Vagina (tissue), 2 donors: ENCODE measurements around the gene APOC4. TPM values are rescaled to one million over a fixed set of nuclear protein-coding genes. Genes with fewer than 3 reads are reported as not detected.
A peak's percentile ranks its signal among the peaks of the same experiment; 100 is the strongest.
"Not testable (repeated sequence)": the region's sequence is repeated elsewhere in the genome, so short reads cannot be mapped to it uniquely, and the experiment has no call there.

ENCODE experiments used
- DNase-seq, 2 donors: peaks; one replicate each; pipeline ENCODE4 v3.0.0-alpha.2; 2017; ENCODE audit errors: extremely low spot score in 2 of 2
- H3K27ac ChIP-seq: fragments of 200-600 bp; sonication (generic); one replicate; pipeline ENCODE4 v1.5.1; 2019
- H3K27me3 ChIP-seq: fragments of 200-600 bp; sonication (generic); one replicate; pipeline ENCODE4 v1.5.1; 2019
- H3K36me3 ChIP-seq, 2 donors: fragments of 200-600 bp; sonication (generic); one replicate each; pipeline ENCODE4 v1.5.1; 2017 to 2019
- H3K4me1 ChIP-seq: fragments of 200-600 bp; sonication (generic); one replicate; pipeline ENCODE4 v1.5.1; 2019
- H3K4me3 ChIP-seq, 2 donors: fragments of 200-600 bp; sonication (generic); 1 replicate in 1 of 2; 2 replicates in 1 of 2; pipeline ENCODE4 v1.5.1; 2016 to 2019
- H3K9me3 ChIP-seq: fragments of 200-600 bp; sonication (generic); one replicate; pipeline ENCODE4 v1.5.1; 2019
- CTCF ChIP-seq, 3 experiments: fragments of 450-650 bp in 2 of 3; fragments of 200-600 bp in 1 of 3; sonication (generic) in 1 of 3; IDR thresholded peaks; one replicate each; pipeline ENCODE4 v1.5.1; 2017 to 2019; ENCODE audit warnings: antibody characterized with exemption in 3 of 3, mild to moderate bottlenecking in 2 of 3, moderate library complexity in 2 of 3
- POLR2A ChIP-seq, 2 donors: fragments of 450-650 bp; IDR thresholded peaks; one replicate each; pipeline ENCODE4 v1.6.1; 2017; ENCODE audit warnings: antibody characterized with exemption in 2 of 2, mild to moderate bottlenecking in 2 of 2, moderate library complexity in 2 of 2
- POLR2AphosphoS5 ChIP-seq, 2 donors: sonication (generic); formaldehyde crosslinking; IDR thresholded peaks; one replicate each; pipeline ENCODE4 v1.9.0; 2017; ENCODE audit warnings: antibody characterized with exemption in 2 of 2, mild to moderate bottlenecking in 2 of 2, low read depth in 1 of 2; ENCODE audit not compliant: insufficient read depth in 1 of 2
- intact Hi-C: fragments of 100-400 bp; cut with DNase I; formaldehyde crosslinking; loops from one replicate; pipeline ENCODE4 v1.15.1; 2023
- total RNA-seq: library from RNA; depleted of rRNA; stranded (reverse); fragments of >200 nt; gene quantifications from one replicate; pipeline ENCODE4 v1.2.3, GENCODE V29; 2016

APOC4 gene
- total RNA-seq, 1 donor from 2014 or later, result not detected

- Histone ChIP-seq H3K4me3 (peak within 1 kb of the TSS; percentile 38 to 44), H3K4me1 (peaks cover 28% of the 10 kb centered on the region), H3K27ac (peak within 1 kb of the TSS; percentile 66)
- DNase-seq, H3K9me3 ChIP-seq, intact Hi-C loops, H3K36me3 ChIP-seq, H3K27me3 ChIP-seq: not testable (repeated sequence)
- peak in 1 of 2 donors; percentile 43 for TF ChIP-seq POLR2AphosphoS5 (IDR thresholded peaks at IDR 0.05; ENCODE audit: insufficient read depth in 1 of 2, low read depth in 1 of 2)
Observed at GRCh38 chr19:44914433-44915206, 27.4 kb upstream of the APOC4 start, which contains the start of gene APOC1. APOC1 (plus strand) TSS chr19:44914608; CDS start chr19:44914892, 284 bp downstream.

- no peak for TF ChIP-seq CTCF (IDR thresholded peaks at IDR 0.05)
- no peak for TF ChIP-seq POLR2A (IDR thresholded peaks at IDR 0.05)
- no peak for TF ChIP-seq POLR2AphosphoS5 (IDR thresholded peaks at IDR 0.05; ENCODE audit: insufficient read depth in 1 of 2, low read depth in 1 of 2)
- intact Hi-C loops, result no loop called here
- Histone ChIP-seq H3K27ac (peak overlapping the region; percentile 71), H3K4me1 (peaks cover 28% of the 10 kb centered on the region), H3K9me3 (no peaks in the 10 kb centered on the region), H3K27me3 (no peaks in the 10 kb centered on the region), H3K36me3 (no peaks in the 10 kb centered on the region), H3K4me3 (no peak overlapping the region)
- DNase-seq, result no peak
Observed at GRCh38 chr19:44924243-44924725, 17.8 kb upstream of the APOC4 start.

GRCh38 chr19:44925114-44925891, 16.7 kb upstream of the APOC4 start:
- H3K27me3 ChIP-seq, result no peaks in the 10 kb centered on the region
- no peak for DNase-seq
- no peak overlapping the region for H3K4me3 ChIP-seq
- no peaks in the 10 kb centered on the region for H3K36me3 ChIP-seq
- intact Hi-C loops, result no loop called here
- no peak for TF ChIP-seq CTCF (IDR thresholded peaks at IDR 0.05)
- TF ChIP-seq POLR2AphosphoS5 (IDR thresholded peaks at IDR 0.05; ENCODE audit: insufficient read depth in 1 of 2, low read depth in 1 of 2), result peak in 1 of 2 donors; percentile 79
- H3K4me1 ChIP-seq, result peaks cover 28% of the 10 kb centered on the region
- no peaks in the 10 kb centered on the region for H3K9me3 ChIP-seq
- H3K27ac ChIP-seq, result peak overlapping the region; percentile 71

- Histone ChIP-seq H3K4me3 (peak overlapping the region in 1 of 2 donors; percentile 36), H3K4me1 (peaks cover 28% of the 10 kb centered on the region), H3K27ac (peak overlapping the region; percentile 71)
- H3K9me3 ChIP-seq, H3K27me3 ChIP-seq, DNase-seq, intact Hi-C loops, H3K36me3 ChIP-seq: not testable (repeated sequence)
Observed at GRCh38 chr19:44926245-44927077, 15.6 kb upstream of the APOC4 start.

- no peak for TF ChIP-seq POLR2A (IDR thresholded peaks at IDR 0.05)
- TF ChIP-seq CTCF (IDR thresholded peaks at IDR 0.05), result no peak
- TF ChIP-seq POLR2AphosphoS5 (IDR thresholded peaks at IDR 0.05; ENCODE audit: insufficient read depth in 1 of 2, low read depth in 1 of 2), result no peak
- Histone ChIP-seq H3K36me3 (no peaks in the 10 kb centered on the region), H3K27me3 (no peaks in the 10 kb centered on the region), H3K27ac (peak overlapping the region; percentile 71), H3K4me3 (no peak overlapping the region), H3K9me3 (no peaks in the 10 kb centered on the region), H3K4me1 (peaks cover 28% of the 10 kb centered on the region)
- no peak for DNase-seq
- intact Hi-C loops, result no loop called here
Observed at GRCh38 chr19:44927746-44928145, 14.3 kb upstream of the APOC4 start.
